ENCODE data around the gene IFNA10. TPM values are rescaled to one million over a fixed set of nuclear protein-coding genes. Genes with fewer than 3 reads are reported as not detected.

Gene IFNA10
- polyA plus RNA-seq, 3 donors from 2014 or later = not detected

GRCh38 chr9:21165516-21165915, 41.4 kb downstream of the IFNA10 start:
- Mint-ChIP-seq H3K9me3 (no peaks in the 10 kb centered on the region), H3K27ac (no peak overlapping the region), H3K36me3 (peaks cover 0 to 7% (median 0%) of the 10 kb centered on the region in 3 donors), H3K4me3 (no peak overlapping the region), H3K27me3 (ENCODE audit: low read depth in 3 of 3) (peaks cover 0 to 6% (median 4%) of the 10 kb centered on the region in 3 donors), H3K4me1 (peaks cover 32 to 37% of the 10 kb centered on the region in 2 donors)
- DNase-seq = no peak

GRCh38 chr9:21160178-21160577, 46.8 kb downstream of the IFNA10 start:
- peak overlapping the region in 5 of 6 donors; percentile 51 to 82 (median 74) for H3K27ac Mint-ChIP-seq
- peaks cover 47 to 69% of the 10 kb centered on the region in 2 donors for H3K4me1 Mint-ChIP-seq
- peaks cover 0 to 7% (median 0%) of the 10 kb centered on the region in 3 donors for H3K36me3 Mint-ChIP-seq
- H3K27me3 Mint-ChIP-seq (ENCODE audit: low read depth in 3 of 3) = no peaks in the 10 kb centered on the region
- peak; percentile 63 to 69 (median 66) for DNase-seq
- H3K4me3 Mint-ChIP-seq = peak overlapping the region; percentile 78 to 88 (median 83)
- peaks cover 0 to 6% (median 0%) of the 10 kb centered on the region in 6 donors for H3K9me3 Mint-ChIP-seq

Other genes with a start within 250 kb of the IFNA10 start
- 1 to 10 TPM; 6.5 to 8.9 (median 6.7) TPM for gene HACD4, start 175.5 kb downstream of the IFNA10 start, polyA plus RNA-seq
- gene IFNB1, start 129.2 kb downstream of the IFNA10 start, polyA plus RNA-seq = not detected
- not detected for gene IFNW1, start 65.3 kb downstream of the IFNA10 start, polyA plus RNA-seq
- not detected for gene IFNA21, start 40.5 kb downstream of the IFNA10 start, polyA plus RNA-seq
- not detected for gene IFNA4, start 19.6 kb downstream of the IFNA10 start, polyA plus RNA-seq
- not detected for gene IFNA7, start 4.9 kb downstream of the IFNA10 start, polyA plus RNA-seq
- gene IFNA16, start 10.2 kb upstream of the IFNA10 start, polyA plus RNA-seq = not detected
- gene IFNA17, start 21.1 kb upstream of the IFNA10 start, polyA plus RNA-seq = not detected
- not detected for gene IFNA14, start 32.9 kb upstream of the IFNA10 start, polyA plus RNA-seq
- gene IFNA5, start 98.2 kb upstream of the IFNA10 start, polyA plus RNA-seq = not detected
- gene KLHL9, start 128.3 kb upstream of the IFNA10 start, polyA plus RNA-seq = 10 to 100 TPM in 2 of 3 donors, 1 to 10 TPM in 1; 7.5 to 14.2 (median 13.7) TPM
- gene IFNA6, start 143.7 kb upstream of the IFNA10 start, polyA plus RNA-seq = not detected
- not detected for gene IFNA13, start 160.9 kb upstream of the IFNA10 start, polyA plus RNA-seq
- not detected for gene IFNA2, start 178.3 kb upstream of the IFNA10 start, polyA plus RNA-seq
- not detected for gene IFNA8, start 202.0 kb upstream of the IFNA10 start, polyA plus RNA-seq
- not detected for gene IFNA1, start 233.3 kb upstream of the IFNA10 start, polyA plus RNA-seq